MG63 (cell line): ENCODE data around the gene IQGAP2. TPM values are rescaled to one million over a fixed set of nuclear protein-coding genes. Genes with fewer than 3 reads are reported as not detected.

ENCODE experiments used
- DNase-seq: peaks from one replicate; pipeline ENCODE4 v3.0.0-alpha.2; 2020
- H3K27me3 ChIP-seq: fragments of 250-450 bp; sonication (Bioruptor Pico); 2 replicates; pipeline ENCODE4 v1.5.1; 2020; ENCODE audit warnings: mild to moderate bottlenecking, moderate library complexity
- H3K36me3 ChIP-seq: fragments of 250-450 bp; sonication (Bioruptor Pico); 2 replicates; pipeline ENCODE4 v1.5.1; 2020; ENCODE audit warnings: mild to moderate bottlenecking, moderate library complexity
- H3K4me3 ChIP-seq: fragments of 250-450 bp; sonication (Bioruptor Pico); 2 replicates; pipeline ENCODE4 v1.5.1; 2020; ENCODE audit warnings: mild to moderate bottlenecking, moderate library complexity
- H3K9me3 ChIP-seq: fragments of 250-450 bp; sonication (Bioruptor Pico); 2 replicates; pipeline ENCODE4 v1.5.1; 2020; ENCODE audit warnings: mild to moderate bottlenecking, moderate library complexity
- total RNA-seq: library from RNA; depleted of rRNA; stranded (reverse); fragments of >200 nt; shearing (Covaris generic); gene quantifications from 2 replicates; pipeline ENCODE4 v1.2.3, GENCODE V29; 2014; ENCODE audit warnings: low replicate concordance

IQGAP2 gene
- total RNA-seq, 1 experiment from 2014 or later, result 12.3 TPM

DNA sequence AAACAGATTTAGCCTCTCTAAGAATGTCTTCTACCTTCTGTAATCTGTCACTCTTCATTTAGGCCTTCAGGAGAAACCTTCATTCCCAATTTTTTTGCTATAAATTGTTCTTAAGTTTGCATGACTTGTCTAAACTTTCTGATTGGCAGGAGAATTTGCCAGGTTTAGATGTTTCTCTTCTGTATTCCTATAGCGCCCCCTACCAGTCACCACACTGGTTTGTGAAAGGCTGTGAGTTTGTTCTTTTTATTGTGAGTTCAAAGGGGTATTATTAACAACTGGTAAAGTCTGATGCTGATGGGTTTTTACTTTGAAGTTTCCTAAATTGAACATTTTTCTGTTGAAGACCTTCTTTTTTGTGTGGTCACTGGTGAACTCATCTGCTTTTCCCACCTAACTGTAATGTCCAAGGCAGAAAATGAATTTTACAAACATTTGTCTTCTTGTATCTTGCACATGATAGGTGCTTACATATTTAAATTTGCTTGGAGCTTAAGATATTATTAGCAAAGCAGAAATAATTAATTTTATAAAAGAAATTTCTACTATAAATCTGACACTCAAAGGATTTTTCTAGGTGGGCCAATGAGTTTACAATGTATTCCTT, 238.5 kb downstream of the IQGAP2 start:
- H3K9me3 ChIP-seq, result no peaks in the 10 kb centered on the region
- H3K27me3 ChIP-seq, result no peaks in the 10 kb centered on the region
- no peaks in the 10 kb centered on the region for H3K36me3 ChIP-seq
- peak; percentile 40 for DNase-seq
- H3K4me3 ChIP-seq, result no peak overlapping the region

- no peaks in the 10 kb centered on the region for H3K36me3 ChIP-seq
- H3K4me3 ChIP-seq, result no peak overlapping the region
- H3K9me3 ChIP-seq, result no peaks in the 10 kb centered on the region
- DNase-seq, result peak; percentile 15
- H3K27me3 ChIP-seq, result no peaks in the 10 kb centered on the region
These were observed 239.4 kb downstream of the IQGAP2 start for GRCh38 chr5:76642390-76643040.

DNA sequence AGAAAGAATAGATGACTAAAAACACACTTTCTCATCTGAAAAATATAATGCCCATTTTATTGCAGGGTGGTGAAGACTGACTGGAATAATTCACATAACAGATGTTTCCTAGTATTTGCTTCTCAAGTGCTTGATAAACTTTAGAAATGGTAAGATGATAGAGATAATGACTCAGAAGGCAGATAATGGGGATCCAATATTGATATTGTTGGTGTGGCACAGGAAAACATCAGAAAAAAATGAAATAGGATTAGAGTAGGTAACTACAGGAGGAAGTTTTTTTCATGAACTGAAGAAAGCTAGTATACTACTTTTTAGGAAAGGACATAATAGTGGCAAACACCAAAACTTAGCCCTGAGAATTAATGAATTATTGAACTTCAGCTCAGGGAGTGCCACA, 240.3 kb downstream of the IQGAP2 start:
- DNase-seq, result no peak
- no peaks in the 10 kb centered on the region for H3K27me3 ChIP-seq
- peaks cover 1% of the 10 kb centered on the region; the same call in 1 of the 2 replicates for H3K9me3 ChIP-seq
- no peak overlapping the region for H3K4me3 ChIP-seq
- H3K36me3 ChIP-seq, result no peaks in the 10 kb centered on the region

- H3K36me3 ChIP-seq, result no peaks in the 10 kb centered on the region
- H3K4me3 ChIP-seq, result no peak overlapping the region
- no peak for DNase-seq
- no peaks in the 10 kb centered on the region for H3K27me3 ChIP-seq
- peaks cover 13% of the 10 kb centered on the region for H3K9me3 ChIP-seq
These were observed 246.1 kb downstream of the IQGAP2 start for GRCh38 chr5:76649140-76649539.

- Histone ChIP-seq H3K27me3 (no peaks in the 10 kb centered on the region), H3K36me3 (no peaks in the 10 kb centered on the region), H3K9me3 (peaks cover 13% of the 10 kb centered on the region), H3K4me3 (no peak overlapping the region)
- DNase-seq, result no peak
These were observed 249.8 kb downstream of the IQGAP2 start for GRCh38 chr5:76652809-76653414.

GRCh38 chr5:76657091-76657490, 254.0 kb downstream of the IQGAP2 start:
- Histone ChIP-seq H3K4me3 (no peak overlapping the region), H3K9me3 (no peaks in the 10 kb centered on the region), H3K27me3 (no peaks in the 10 kb centered on the region), H3K36me3 (no peaks in the 10 kb centered on the region)
- no peak for DNase-seq

- no peaks in the 10 kb centered on the region for H3K36me3 ChIP-seq
- no peaks in the 10 kb centered on the region for H3K27me3 ChIP-seq
- H3K9me3 ChIP-seq, result no peaks in the 10 kb centered on the region
- H3K4me3 ChIP-seq, result no peak overlapping the region
- no peak for DNase-seq
These were observed 254.7 kb downstream of the IQGAP2 start for GRCh38 chr5:76657683-76658311.

GRCh38 chr5:76660360-76660759, 257.3 kb downstream of the IQGAP2 start:
- H3K9me3 ChIP-seq, result no peaks in the 10 kb centered on the region
- no peak for DNase-seq

DNA sequence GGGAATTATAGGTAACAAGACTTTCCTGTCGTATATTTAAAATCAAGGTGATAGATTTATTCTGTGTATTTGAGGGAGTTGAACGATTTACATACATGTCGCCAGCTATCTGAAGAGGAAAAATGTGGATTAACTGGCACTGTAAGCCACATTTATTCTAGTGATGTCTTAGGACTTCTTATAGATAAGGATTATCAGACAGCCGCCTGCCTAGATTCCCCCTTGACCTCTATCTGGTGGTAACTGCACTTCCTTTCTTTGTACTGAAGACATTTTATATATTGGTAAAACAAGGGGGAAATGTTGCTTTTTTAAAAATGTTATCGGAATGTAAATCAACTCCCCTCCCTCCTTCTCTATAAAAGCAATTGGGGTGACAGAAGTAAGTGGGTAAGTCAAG, 259.4 kb downstream of the IQGAP2 start:
- no peak for DNase-seq
- H3K9me3 ChIP-seq, result no peaks in the 10 kb centered on the region
- no peaks in the 10 kb centered on the region for H3K27me3 ChIP-seq
- no peaks in the 10 kb centered on the region for H3K36me3 ChIP-seq
- H3K4me3 ChIP-seq, result no peak overlapping the region

More at GRCh38 chr5:76660360-76660759, 257.3 kb downstream of the IQGAP2 start:
- H3K27me3 ChIP-seq, result no peaks in the 10 kb centered on the region
- no peaks in the 10 kb centered on the region for H3K36me3 ChIP-seq
- H3K4me3 ChIP-seq, result no peak overlapping the region

- H3K4me3 ChIP-seq, result no peak overlapping the region
- DNase-seq, result no peak
- H3K36me3 ChIP-seq, result no peaks in the 10 kb centered on the region
- no peaks in the 10 kb centered on the region for H3K9me3 ChIP-seq
- no peaks in the 10 kb centered on the region for H3K27me3 ChIP-seq
These were observed 260.5 kb downstream of the IQGAP2 start for GRCh38 chr5:76663573-76663972.

DNA sequence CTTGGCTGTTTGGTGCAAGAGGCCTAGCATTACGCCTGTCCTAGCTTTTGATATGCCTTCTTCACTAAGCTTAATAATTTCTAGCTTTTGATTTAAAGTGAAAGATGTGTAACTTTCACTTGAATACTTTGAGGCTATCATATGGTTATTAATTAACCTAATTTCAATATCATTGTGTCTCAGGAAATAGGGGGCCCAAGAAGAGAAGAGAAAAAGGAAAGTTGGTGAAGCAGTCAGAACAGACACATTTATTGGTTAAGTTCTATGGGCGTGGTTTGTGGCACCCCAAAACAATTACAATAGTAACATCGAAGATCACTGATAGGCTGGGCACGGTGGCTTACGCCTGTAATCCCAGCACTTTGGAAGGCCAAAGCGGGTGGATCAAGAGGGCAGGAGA, 261.0 kb downstream of the IQGAP2 start:
- Histone ChIP-seq H3K9me3 (no peaks in the 10 kb centered on the region), H3K27me3 (no peaks in the 10 kb centered on the region), H3K4me3 (no peak overlapping the region), H3K36me3 (no peaks in the 10 kb centered on the region)
- no peak for DNase-seq

DNA sequence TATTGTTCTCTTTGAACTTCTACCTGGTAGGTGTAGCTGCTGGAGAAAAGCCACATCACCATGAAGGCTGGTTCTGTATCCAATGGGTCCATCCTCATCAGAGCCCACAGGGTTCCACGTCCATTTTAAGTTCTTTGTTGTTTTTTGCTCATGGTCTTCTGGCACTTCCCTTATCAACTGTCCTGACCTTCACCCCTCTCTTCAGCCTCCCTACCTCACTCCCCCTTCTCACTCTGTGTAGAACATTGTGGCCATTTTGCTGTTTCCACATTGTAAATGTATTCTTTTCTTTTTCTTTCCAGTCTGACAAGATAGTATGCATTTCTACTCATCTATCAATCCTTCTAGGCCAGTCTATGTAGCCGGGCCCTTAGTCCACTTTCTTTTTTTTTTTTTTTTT, 264.4 kb downstream of the IQGAP2 start:
- Histone ChIP-seq H3K4me3 (no peak overlapping the region), H3K27me3 (no peaks in the 10 kb centered on the region)

GRCh38 chr5:76669245-76669644, 266.2 kb downstream of the IQGAP2 start:
- no peaks in the 10 kb centered on the region for H3K27me3 ChIP-seq
- H3K36me3 ChIP-seq, result no peaks in the 10 kb centered on the region
- no peak for DNase-seq
- no peak overlapping the region for H3K4me3 ChIP-seq
- H3K9me3 ChIP-seq, result no peaks in the 10 kb centered on the region

More for the DNA sequence above, 264.4 kb downstream of the IQGAP2 start:
- no peaks in the 10 kb centered on the region for H3K9me3 ChIP-seq
- H3K36me3 ChIP-seq, result no peaks in the 10 kb centered on the region
- no peak for DNase-seq

GRCh38 chr5:76670508-76670907, 267.4 kb downstream of the IQGAP2 start:
- no peak overlapping the region for H3K4me3 ChIP-seq
- no peak for DNase-seq
- H3K27me3 ChIP-seq, result no peaks in the 10 kb centered on the region
- no peaks in the 10 kb centered on the region for H3K9me3 ChIP-seq
- no peaks in the 10 kb centered on the region for H3K36me3 ChIP-seq

GRCh38 chr5:76672242-76672641, 269.2 kb downstream of the IQGAP2 start:
- Histone ChIP-seq H3K36me3 (no peaks in the 10 kb centered on the region), H3K9me3 (no peaks in the 10 kb centered on the region), H3K27me3 (no peaks in the 10 kb centered on the region), H3K4me3 (no peak overlapping the region)
- DNase-seq, result no peak

- Histone ChIP-seq H3K36me3 (no peaks in the 10 kb centered on the region), H3K4me3 (no peak overlapping the region), H3K9me3 (no peaks in the 10 kb centered on the region), H3K27me3 (no peaks in the 10 kb centered on the region)
- DNase-seq, result no peak
These were observed 270.0 kb downstream of the IQGAP2 start for GRCh38 chr5:76673125-76673524.

GRCh38 chr5:76674330-76675066, 271.4 kb downstream of the IQGAP2 start:
- Histone ChIP-seq H3K4me3 (no peak overlapping the region), H3K9me3 (no peaks in the 10 kb centered on the region), H3K27me3 (no peaks in the 10 kb centered on the region), H3K36me3 (no peaks in the 10 kb centered on the region)
- DNase-seq, result no peak
